CD4-positive, alpha-beta T cell (primary cell): ENCODE results near the gene PDLIM5. TPM values are rescaled to one million over a fixed set of nuclear protein-coding genes. Genes with fewer than 3 reads are reported as not detected.

Experiments
- ATAC-seq: fragments of 200-7000 bp; cut with Tn5 transposase; one replicate; pipeline ENCODE4 v1.10.0; 2022; ENCODE audit warnings: mild to moderate bottlenecking; ENCODE audit not compliant: poor library complexity
- CTCF ChIA-PET: fragments of 350-600 bp; sonication (Branson Sonifier 250); formaldehyde crosslinking; loops from one replicate; lab custom pipeline; 2021; ENCODE audit warnings: antibody characterized with exemption, inconsistent platforms; lab: Charles Lee
- POLR2A ChIA-PET: fragments of 350-600 bp; sonication (Branson Sonifier 250); formaldehyde crosslinking; loops from one replicate; lab custom pipeline; 2021; ENCODE audit warnings: antibody characterized with exemption, inconsistent platforms; lab: Charles Lee
- DNase-seq, 14 experiments: peaks; one replicate each; pipeline ENCODE4 v3.0.0-alpha.2; 2013 to 2020; ENCODE audit warnings: mixed read lengths in 2 of 14
- H3K27ac ChIP-seq, 2 donors: one replicate each; pipeline versions ENCODE4 v1.5.1 to v1.7.0; 2013; ENCODE audit warnings: low read length in 2 of 2, low read depth in 1 of 2, mild to moderate bottlenecking in 1 of 2
- H3K27me3 ChIP-seq, 2 experiments: 1 replicate in 1 of 2; 2 replicates in 1 of 2; pipeline versions ENCODE4 v1.6.1 to v1.7.0; 2013; ENCODE audit warnings: low read length in 2 of 2, control low read depth in 1 of 2, mild to moderate bottlenecking in 1 of 2, moderate library complexity in 1 of 2; ENCODE audit not compliant: insufficient read depth in 2 of 2, control insufficient read depth in 1 of 2
- H3K36me3 ChIP-seq: one replicate; pipeline ENCODE4 v1.6.1; 2013; ENCODE audit warnings: low read length, control low read depth; ENCODE audit not compliant: insufficient read depth
- H3K4me1 ChIP-seq: one replicate; pipeline ENCODE4 v1.6.1; 2013; ENCODE audit warnings: low read length, control low read depth; ENCODE audit not compliant: insufficient read depth
- H3K4me3 ChIP-seq: one replicate; pipeline ENCODE4 v1.5.1; 2013; ENCODE audit warnings: mild to moderate bottlenecking, low read length, moderate library complexity
- H3K9me3 ChIP-seq, 2 experiments: 1 replicate in 1 of 2; 2 replicates in 1 of 2; pipeline versions ENCODE4 v1.6.1 to v1.7.0; 2013; ENCODE audit warnings: low read length in 2 of 2, mild to moderate bottlenecking in 2 of 2, control low read depth in 1 of 2, moderate library complexity in 1 of 2; ENCODE audit not compliant: control insufficient read depth in 1 of 2, insufficient read depth in 1 of 2
- H3K27ac Mint-ChIP-seq: one replicate; pipeline ENCODE4 v1.8.0; 2020; ENCODE audit warnings: mixed read lengths
- H3K27me3 Mint-ChIP-seq: one replicate; pipeline ENCODE4 v1.8.0; 2021; ENCODE audit warnings: mixed read lengths
- H3K36me3 Mint-ChIP-seq: one replicate; pipeline ENCODE4 v1.8.0; 2021; ENCODE audit warnings: low read depth, mixed read lengths
- H3K4me1 Mint-ChIP-seq: one replicate; pipeline ENCODE4 v1.8.0; 2021; ENCODE audit warnings: low read depth, mixed read lengths
- H3K4me3 Mint-ChIP-seq: one replicate; pipeline ENCODE4 v1.8.0; 2020; ENCODE audit warnings: mild to moderate bottlenecking, mixed read lengths
- H3K9me3 Mint-ChIP-seq: one replicate; pipeline ENCODE4 v1.8.0; 2020; ENCODE audit warnings: mixed read lengths
- intact Hi-C, 2 experiments: fragments of 100-400 bp; cut with DNase I in 1 of 2; cut with micrococcal nuclease in 1 of 2; formaldehyde crosslinking; loops; one replicate each; pipeline versions ENCODE4 v1.15.1 to v1.9.0; 2023 to 2025; cut with DNase I, micrococcal nuclease
- total RNA-seq, 174 experiments: library from RNA in 2 of 174; stranded (reverse) in 2 of 174; gene quantifications; one replicate each; pipeline ENCODE4 v1.2.3 and lab custom pipeline; 2021 to 2026
- TF ChIP-seq, protein P1 (sequence below): fragments of 200-600 bp; IDR thresholded peaks from one replicate; pipeline ENCODE4 v1.8.0; 2022; ENCODE audit warnings: antibody characterized with exemption, mild to moderate bottlenecking

Gene PDLIM5
- total RNA-seq, 2 experiments from 2014 or later, result 23.0 to 23.1 TPM

DNA sequence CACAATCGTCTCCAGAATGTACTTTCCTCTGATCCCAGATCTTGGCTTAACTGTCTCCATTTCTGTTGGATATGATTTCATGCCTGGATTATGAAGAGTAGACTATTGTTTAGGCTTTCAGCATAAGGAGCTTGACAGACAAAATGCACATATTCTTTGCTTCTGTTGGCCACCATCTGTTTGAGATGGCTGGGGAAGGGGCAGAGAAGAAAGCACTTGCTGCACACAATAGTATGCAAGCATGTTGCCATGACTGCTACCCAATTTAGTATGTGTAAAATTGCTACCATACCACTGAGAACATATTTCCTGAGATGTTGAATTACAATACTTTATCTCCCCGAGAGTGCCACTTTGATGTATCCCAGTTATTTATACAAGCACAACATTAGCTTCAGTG lies 178.1 kb downstream of the PDLIM5 start:
- POLR2A ChIA-PET, result no interaction called here
- Histone ChIP-seq H3K36me3 (no peaks in the 10 kb centered on the region), H3K9me3 (no peaks in the 10 kb centered on the region), H3K27me3 (no peaks in the 10 kb centered on the region), H3K27ac (no peak overlapping the region), H3K4me3 (no peak overlapping the region), H3K4me1 (no peaks in the 10 kb centered on the region)
- TF ChIP-seq, protein P1, sequence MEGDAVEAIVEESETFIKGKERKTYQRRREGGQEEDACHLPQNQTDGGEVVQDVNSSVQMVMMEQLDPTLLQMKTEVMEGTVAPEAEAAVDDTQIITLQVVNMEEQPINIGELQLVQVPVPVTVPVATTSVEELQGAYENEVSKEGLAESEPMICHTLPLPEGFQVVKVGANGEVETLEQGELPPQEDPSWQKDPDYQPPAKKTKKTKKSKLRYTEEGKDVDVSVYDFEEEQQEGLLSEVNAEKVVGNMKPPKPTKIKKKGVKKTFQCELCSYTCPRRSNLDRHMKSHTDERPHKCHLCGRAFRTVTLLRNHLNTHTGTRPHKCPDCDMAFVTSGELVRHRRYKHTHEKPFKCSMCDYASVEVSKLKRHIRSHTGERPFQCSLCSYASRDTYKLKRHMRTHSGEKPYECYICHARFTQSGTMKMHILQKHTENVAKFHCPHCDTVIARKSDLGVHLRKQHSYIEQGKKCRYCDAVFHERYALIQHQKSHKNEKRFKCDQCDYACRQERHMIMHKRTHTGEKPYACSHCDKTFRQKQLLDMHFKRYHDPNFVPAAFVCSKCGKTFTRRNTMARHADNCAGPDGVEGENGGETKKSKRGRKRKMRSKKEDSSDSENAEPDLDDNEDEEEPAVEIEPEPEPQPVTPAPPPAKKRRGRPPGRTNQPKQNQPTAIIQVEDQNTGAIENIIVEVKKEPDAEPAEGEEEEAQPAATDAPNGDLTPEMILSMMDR, result no peak
- peaks cover 11% of the 10 kb centered on the region for H3K36me3 Mint-ChIP-seq
- H3K27ac Mint-ChIP-seq, result no peak overlapping the region
- no peak overlapping the region for H3K4me3 Mint-ChIP-seq
- CTCF ChIA-PET, result interaction anchor here (1.2 kb wide), 1 partner anchor 21 kb away, joined by 3 read pairs; no protein-coding TSS in a partner anchor
- H3K27me3 Mint-ChIP-seq, result no peaks in the 10 kb centered on the region
- intact Hi-C loops, result no loop called here
- no peaks in the 10 kb centered on the region for H3K4me1 Mint-ChIP-seq
- DNase-seq (no peak), ATAC-seq (no peak)
- H3K9me3 Mint-ChIP-seq, result no peaks in the 10 kb centered on the region

DNA sequence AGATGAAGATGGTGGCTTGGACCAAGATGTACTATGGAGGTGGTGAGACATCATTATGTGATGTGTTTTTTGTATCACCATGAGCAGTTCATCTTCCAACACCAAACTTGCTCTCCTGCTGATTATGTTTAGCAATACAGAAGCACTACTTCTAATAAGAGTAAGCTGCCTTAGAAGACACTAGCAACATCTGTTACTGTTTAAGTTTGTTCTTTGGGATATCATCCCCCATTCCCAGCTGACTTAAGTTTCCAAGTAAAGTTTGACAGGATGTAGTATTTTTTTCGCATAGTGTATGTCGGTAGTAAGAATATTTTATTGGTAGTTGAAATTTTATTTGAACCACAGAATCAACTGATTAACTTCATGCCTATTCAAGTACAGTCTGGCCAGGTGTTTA lies 182.5 kb downstream of the PDLIM5 start:
- DNase-seq (no peak), ATAC-seq (no peak)
- Histone ChIP-seq H3K36me3 (no peaks in the 10 kb centered on the region), H3K4me3 (no peak overlapping the region), H3K4me1 (no peaks in the 10 kb centered on the region), H3K27me3 (no peaks in the 10 kb centered on the region), H3K27ac (no peak overlapping the region), H3K9me3 (no peaks in the 10 kb centered on the region)
- intact Hi-C loops, result no loop called here
- ChIA-PET POLR2A (no interaction called here), CTCF (no interaction called here)
- Mint-ChIP-seq H3K4me1 (no peaks in the 10 kb centered on the region), H3K27me3 (no peaks in the 10 kb centered on the region), H3K27ac (no peak overlapping the region), H3K4me3 (no peak overlapping the region), H3K36me3 (peaks cover 11% of the 10 kb centered on the region), H3K9me3 (no peaks in the 10 kb centered on the region)
- TF ChIP-seq, protein P1, result no peak

DNA sequence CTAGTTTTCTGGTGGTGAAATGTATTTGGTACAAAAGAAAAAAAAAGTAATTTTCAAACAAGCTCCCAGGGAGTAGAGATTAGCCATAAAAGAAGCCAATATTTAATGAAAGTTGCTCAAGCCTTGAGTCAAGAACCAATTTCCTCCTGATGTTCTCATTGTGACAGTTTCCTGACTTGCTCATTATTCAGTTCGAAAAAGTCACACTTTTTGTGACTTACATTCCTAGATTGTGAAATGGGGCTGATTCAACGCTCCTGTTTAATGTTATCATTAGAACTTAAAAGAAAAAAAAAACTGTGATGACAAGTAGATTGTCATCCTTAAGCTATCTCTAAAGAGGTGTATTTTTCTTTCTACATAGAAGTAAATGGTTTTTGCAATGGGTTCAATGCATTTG lies 183.4 kb downstream of the PDLIM5 start:
- H3K4me1 ChIP-seq, result no peaks in the 10 kb centered on the region
- H3K9me3 Mint-ChIP-seq, result no peaks in the 10 kb centered on the region
- intact Hi-C loops, result no loop called here
- ChIA-PET POLR2A (no interaction called here), CTCF (no interaction called here)
- TF ChIP-seq, protein P1, result no peak
- ATAC-seq (no peak), DNase-seq (no peak)
- no peak overlapping the region for H3K27ac Mint-ChIP-seq
- H3K27me3 ChIP-seq, result no peaks in the 10 kb centered on the region
- H3K36me3 Mint-ChIP-seq, result peaks cover 9% of the 10 kb centered on the region
- no peak overlapping the region for H3K4me3 Mint-ChIP-seq
- H3K36me3 ChIP-seq, result no peaks in the 10 kb centered on the region
- no peak overlapping the region for H3K27ac ChIP-seq
- no peaks in the 10 kb centered on the region for H3K9me3 ChIP-seq
- H3K4me1 Mint-ChIP-seq, result no peaks in the 10 kb centered on the region
- H3K4me3 ChIP-seq, result no peak overlapping the region
- H3K27me3 Mint-ChIP-seq, result no peaks in the 10 kb centered on the region
